HepG2 (cell line): ENCODE measurements around the gene SLC25A20. TPM values are rescaled to one million over a fixed set of nuclear protein-coding genes. Genes with fewer than 3 reads are reported as not detected.
A peak's percentile ranks its signal among the peaks of the same experiment; 100 is the strongest.

Experiments
- CREM ChIP-seq, 2 experiments: sonication (generic) in 1 of 2; formaldehyde crosslinking in 1 of 2; IDR thresholded peaks; 2 replicates each; pipeline versions ENCODE4 v1.4.0 to v1.6.1; 2016 to 2020; ENCODE audit warnings: antibody characterized with exemption in 1 of 2, mild to moderate bottlenecking in 1 of 2, missing genetic modification reagents in 1 of 2
- DNMT1 ChIP-seq: sonication (generic); formaldehyde crosslinking; IDR thresholded peaks from 2 replicates; pipeline ENCODE4 v1.5.1; 2020; ENCODE audit warnings: mild to moderate bottlenecking, missing genetic modification reagents
- HES4 ChIP-seq: sonication (generic); formaldehyde crosslinking; IDR thresholded peaks from 2 replicates; pipeline ENCODE4 v1.9.0; 2021; ENCODE audit warnings: mild to moderate bottlenecking, missing genetic modification reagents, borderline replicate concordance
- NR2F2 ChIP-seq: IDR thresholded peaks from 2 replicates; pipeline ENCODE4 v1.6.1; 2012; ENCODE audit warnings: low read depth, inconsistent platforms, borderline replicate concordance
- POGZ ChIP-seq: sonication (generic); formaldehyde crosslinking; IDR thresholded peaks from 2 replicates; pipeline ENCODE4 v1.4.0; 2020; ENCODE audit warnings: mild to moderate bottlenecking, missing genetic modification reagents
- ZBTB20 ChIP-seq: sonication (generic); formaldehyde crosslinking; IDR thresholded peaks from 2 replicates; pipeline ENCODE4 v1.8.1; 2023; ENCODE audit warnings: missing genetic modification reagents, low read depth, mild to moderate bottlenecking, borderline replicate concordance
- ZFP90 ChIP-seq: sonication (generic); formaldehyde crosslinking; IDR thresholded peaks from 2 replicates; pipeline ENCODE4 v1.8.0; 2022; ENCODE audit warnings: missing genetic modification reagents, mild to moderate bottlenecking, inconsistent platforms, borderline replicate concordance
- ZNF253 ChIP-seq: sonication (generic); formaldehyde crosslinking; IDR thresholded peaks from 2 replicates; pipeline ENCODE4 v1.8.0; 2022; ENCODE audit warnings: mild to moderate bottlenecking, missing genetic modification reagents, borderline replicate concordance
- ZNF343 ChIP-seq: sonication (generic); formaldehyde crosslinking; IDR thresholded peaks from 2 replicates; pipeline ENCODE4 v1.4.0; 2020; ENCODE audit warnings: mild to moderate bottlenecking, missing genetic modification reagents
- ZNF777 ChIP-seq: sonication (generic); formaldehyde crosslinking; IDR thresholded peaks from 2 replicates; pipeline ENCODE4 v1.4.0; 2020; ENCODE audit warnings: missing genetic modification reagents
- ZNF850 ChIP-seq: sonication (generic); formaldehyde crosslinking; conservative IDR thresholded peaks from 2 replicates; pipeline ENCODE4 v1.9.0; 2021; ENCODE audit warnings: mild to moderate bottlenecking, missing genetic modification reagents
- polyA plus RNA-seq, 8 experiments: library from polyadenylated mRNA; depleted of rRNA in 3 of 8; stranded (reverse) in 7 of 8; unstranded in 1 of 8; fragments of >200 nt; fragmentation: Illumina TruSeq in 4 of 8; extraction: Trizol in 4 of 8; gene quantifications; 2 replicates each; pipeline versions ENCODE4 v1.2.1 to v1.2.3, GENCODE V29; 2011 to 2016; ENCODE audit warnings: low read depth in 4 of 8, missing spikeins in 1 of 8, mixed read lengths in 1 of 8; ENCODE audit not compliant: insufficient read depth in 1 of 8
- total RNA-seq, 5 experiments: library from RNA; depleted of rRNA; stranded (reverse); fragments of >200 nt; fragmentation: Illumina TruSeq; extraction: Trizol; gene quantifications; 2 replicates each; pipeline ENCODE4 v1.2.3, GENCODE V29; 2016; ENCODE audit warnings: low read depth in 1 of 5
- TF ChIP-seq, protein P1 (sequence below): sonication (generic); formaldehyde crosslinking; IDR thresholded peaks from 2 replicates; pipeline ENCODE4 v1.4.0; 2020; ENCODE audit warnings: mild to moderate bottlenecking, missing genetic modification reagents
- TF ChIP-seq, protein P2 (sequence below): sonication (generic); formaldehyde crosslinking; IDR thresholded peaks from 2 replicates; pipeline ENCODE4 v1.4.0; 2020; ENCODE audit warnings: missing genetic modification reagents
- TF ChIP-seq, protein P3 (sequence below): sonication (generic); formaldehyde crosslinking; conservative IDR thresholded peaks from 2 replicates; pipeline ENCODE4 v1.4.0; 2020; ENCODE audit warnings: mild to moderate bottlenecking, missing genetic modification reagents, moderate library complexity
- TF ChIP-seq, protein P4 (sequence below): IDR thresholded peaks from 2 replicates; pipeline ENCODE4 v1.6.1; 2016; ENCODE audit warnings: low read depth, borderline replicate concordance
- TF ChIP-seq, protein P5 (sequence below): sonication (generic); formaldehyde crosslinking; IDR thresholded peaks from 2 replicates; pipeline ENCODE4 v1.9.0; 2021; ENCODE audit warnings: missing genetic modification reagents, borderline replicate concordance

SLC25A20 gene
- total and polyA plus RNA-seq, 2 of the 13 experiments (the other 11 are each of a cell fraction or from before 2014, with no cell fraction given): 21.1 to 26.6 TPM

DNA sequence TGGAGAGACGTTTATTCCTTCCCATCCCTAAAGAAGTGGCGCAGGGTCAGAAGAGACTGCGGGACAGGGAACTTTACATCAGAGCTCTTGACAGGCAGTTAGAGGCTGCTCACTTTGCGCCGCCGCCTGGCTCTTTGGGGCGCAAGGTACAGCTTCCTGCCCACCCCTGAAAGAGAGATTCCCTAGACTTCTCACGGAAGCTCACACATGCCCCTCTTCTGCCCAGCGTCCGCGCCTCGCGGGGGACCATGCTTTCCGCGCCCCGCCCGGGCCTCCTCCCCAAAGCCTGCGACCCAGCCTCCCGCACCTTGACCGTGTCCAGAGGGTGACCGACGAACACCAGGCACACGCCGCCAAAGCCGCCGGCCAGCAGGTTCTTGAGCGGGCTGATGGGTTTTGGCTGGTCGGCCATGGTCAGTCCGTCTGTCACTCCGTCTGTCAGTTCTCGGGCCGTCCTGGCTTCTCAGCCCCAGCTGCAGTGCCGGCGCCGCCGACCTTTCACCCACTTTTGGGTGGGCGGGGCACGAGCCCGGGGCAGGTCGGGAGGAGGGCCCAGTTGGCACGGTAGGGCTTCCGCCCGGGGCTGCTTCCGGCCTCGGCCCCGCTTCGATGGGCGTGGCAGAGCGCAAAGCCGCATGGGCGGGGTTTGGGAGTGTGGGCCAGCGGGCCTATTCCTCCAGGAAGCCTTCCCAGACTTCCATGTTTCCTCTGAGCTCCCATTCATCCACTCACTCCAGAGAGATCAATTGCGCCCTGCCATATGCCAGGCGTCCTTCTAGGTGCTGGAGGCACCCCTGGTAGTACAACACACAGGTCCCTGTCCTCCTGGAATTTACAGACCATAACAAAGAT is at the start of gene SLC25A20 (continued):
- TF ChIP-seq ZNF253 (CRISPR knock-in tag) (no peak), NR2F2 (0 out of 2 replicates have a peak, but pooled peaks have one; percentile 12), ZBTB20 (peak; percentile 80; the same call in 1 of the 2 replicates), ZNF850 (0 out of 2 replicates have a peak, but pooled peaks have one; percentile 75), CREM (IDR thresholded peaks at IDR 0.05) (no peak), CREM (CRISPR knock-in tag; IDR thresholded peaks at IDR 0.05) (no peak), DNMT1 (CRISPR knock-in tag) (0 out of 2 replicates have a peak, but pooled peaks have one; percentile 73), HES4 (peak; percentile 23; the same call in 1 of the 2 replicates), ZNF777 (peak; percentile 58; the same call in 1 of the 2 replicates), ZFP90 (CRISPR knock-in tag) (0 out of 2 replicates have a peak, but pooled peaks have one; percentile 36), ZNF343 (0 out of 2 replicates have a peak, but pooled peaks have one; percentile 78), POGZ (CRISPR knock-in tag) (peak; percentile 83)
- TF ChIP-seq, protein P1, sequence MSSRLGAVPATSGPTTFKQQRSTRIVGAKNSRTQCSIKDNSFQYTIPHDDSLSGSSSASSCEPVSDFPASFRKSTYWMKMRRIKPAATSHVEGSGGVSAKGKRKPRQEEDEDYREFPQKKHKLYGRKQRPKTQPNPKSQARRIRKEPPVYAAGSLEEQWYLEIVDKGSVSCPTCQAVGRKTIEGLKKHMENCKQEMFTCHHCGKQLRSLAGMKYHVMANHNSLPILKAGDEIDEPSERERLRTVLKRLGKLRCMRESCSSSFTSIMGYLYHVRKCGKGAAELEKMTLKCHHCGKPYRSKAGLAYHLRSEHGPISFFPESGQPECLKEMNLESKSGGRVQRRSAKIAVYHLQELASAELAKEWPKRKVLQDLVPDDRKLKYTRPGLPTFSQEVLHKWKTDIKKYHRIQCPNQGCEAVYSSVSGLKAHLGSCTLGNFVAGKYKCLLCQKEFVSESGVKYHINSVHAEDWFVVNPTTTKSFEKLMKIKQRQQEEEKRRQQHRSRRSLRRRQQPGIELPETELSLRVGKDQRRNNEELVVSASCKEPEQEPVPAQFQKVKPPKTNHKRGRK (CRISPR knock-in tag): no peak
- TF ChIP-seq, protein P2, sequence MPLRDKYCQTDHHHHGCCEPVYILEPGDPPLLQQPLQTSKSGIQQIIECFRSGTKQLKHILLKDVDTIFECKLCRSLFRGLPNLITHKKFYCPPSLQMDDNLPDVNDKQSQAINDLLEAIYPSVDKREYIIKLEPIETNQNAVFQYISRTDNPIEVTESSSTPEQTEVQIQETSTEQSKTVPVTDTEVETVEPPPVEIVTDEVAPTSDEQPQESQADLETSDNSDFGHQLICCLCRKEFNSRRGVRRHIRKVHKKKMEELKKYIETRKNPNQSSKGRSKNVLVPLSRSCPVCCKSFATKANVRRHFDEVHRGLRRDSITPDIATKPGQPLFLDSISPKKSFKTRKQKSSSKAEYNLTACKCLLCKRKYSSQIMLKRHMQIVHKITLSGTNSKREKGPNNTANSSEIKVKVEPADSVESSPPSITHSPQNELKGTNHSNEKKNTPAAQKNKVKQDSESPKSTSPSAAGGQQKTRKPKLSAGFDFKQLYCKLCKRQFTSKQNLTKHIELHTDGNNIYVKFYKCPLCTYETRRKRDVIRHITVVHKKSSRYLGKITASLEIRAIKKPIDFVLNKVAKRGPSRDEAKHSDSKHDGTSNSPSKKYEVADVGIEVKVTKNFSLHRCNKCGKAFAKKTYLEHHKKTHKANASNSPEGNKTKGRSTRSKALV (CRISPR knock-in tag): peak; percentile 25; the same call in 1 of the 2 replicates
- TF ChIP-seq, protein P3, sequence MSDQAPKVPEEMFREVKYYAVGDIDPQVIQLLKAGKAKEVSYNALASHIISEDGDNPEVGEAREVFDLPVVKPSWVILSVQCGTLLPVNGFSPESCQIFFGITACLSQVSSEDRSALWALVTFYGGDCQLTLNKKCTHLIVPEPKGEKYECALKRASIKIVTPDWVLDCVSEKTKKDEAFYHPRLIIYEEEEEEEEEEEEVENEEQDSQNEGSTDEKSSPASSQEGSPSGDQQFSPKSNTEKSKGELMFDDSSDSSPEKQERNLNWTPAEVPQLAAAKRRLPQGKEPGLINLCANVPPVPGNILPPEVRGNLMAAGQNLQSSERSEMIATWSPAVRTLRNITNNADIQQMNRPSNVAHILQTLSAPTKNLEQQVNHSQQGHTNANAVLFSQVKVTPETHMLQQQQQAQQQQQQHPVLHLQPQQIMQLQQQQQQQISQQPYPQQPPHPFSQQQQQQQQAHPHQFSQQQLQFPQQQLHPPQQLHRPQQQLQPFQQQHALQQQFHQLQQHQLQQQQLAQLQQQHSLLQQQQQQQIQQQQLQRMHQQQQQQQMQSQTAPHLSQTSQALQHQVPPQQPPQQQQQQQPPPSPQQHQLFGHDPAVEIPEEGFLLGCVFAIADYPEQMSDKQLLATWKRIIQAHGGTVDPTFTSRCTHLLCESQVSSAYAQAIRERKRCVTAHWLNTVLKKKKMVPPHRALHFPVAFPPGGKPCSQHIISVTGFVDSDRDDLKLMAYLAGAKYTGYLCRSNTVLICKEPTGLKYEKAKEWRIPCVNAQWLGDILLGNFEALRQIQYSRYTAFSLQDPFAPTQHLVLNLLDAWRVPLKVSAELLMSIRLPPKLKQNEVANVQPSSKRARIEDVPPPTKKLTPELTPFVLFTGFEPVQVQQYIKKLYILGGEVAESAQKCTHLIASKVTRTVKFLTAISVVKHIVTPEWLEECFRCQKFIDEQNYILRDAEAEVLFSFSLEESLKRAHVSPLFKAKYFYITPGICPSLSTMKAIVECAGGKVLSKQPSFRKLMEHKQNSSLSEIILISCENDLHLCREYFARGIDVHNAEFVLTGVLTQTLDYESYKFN (CRISPR knock-in tag): peak; percentile 63
- TF ChIP-seq, protein P4, sequence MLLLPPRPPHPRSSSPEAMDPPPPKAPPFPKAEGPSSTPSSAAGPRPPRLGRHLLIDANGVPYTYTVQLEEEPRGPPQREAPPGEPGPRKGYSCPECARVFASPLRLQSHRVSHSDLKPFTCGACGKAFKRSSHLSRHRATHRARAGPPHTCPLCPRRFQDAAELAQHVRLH: peak; percentile 63; the same call in 1 of the 2 replicates
- TF ChIP-seq, protein P5, sequence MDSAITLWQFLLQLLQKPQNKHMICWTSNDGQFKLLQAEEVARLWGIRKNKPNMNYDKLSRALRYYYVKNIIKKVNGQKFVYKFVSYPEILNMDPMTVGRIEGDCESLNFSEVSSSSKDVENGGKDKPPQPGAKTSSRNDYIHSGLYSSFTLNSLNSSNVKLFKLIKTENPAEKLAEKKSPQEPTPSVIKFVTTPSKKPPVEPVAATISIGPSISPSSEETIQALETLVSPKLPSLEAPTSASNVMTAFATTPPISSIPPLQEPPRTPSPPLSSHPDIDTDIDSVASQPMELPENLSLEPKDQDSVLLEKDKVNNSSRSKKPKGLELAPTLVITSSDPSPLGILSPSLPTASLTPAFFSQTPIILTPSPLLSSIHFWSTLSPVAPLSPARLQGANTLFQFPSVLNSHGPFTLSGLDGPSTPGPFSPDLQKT (CRISPR knock-in tag): peak; percentile 56; the same call in 1 of the 2 replicates
